GM08714 (cell line): ENCODE measurements around the gene RTN4R.

Source experiments
- H3K4me3 ChIP-seq: fragments of 200-500 bp; sonication (Bioruptor generic); 2 replicates; pipeline ENCODE4 v1.5.1; 2014; ENCODE audit warnings: mild to moderate bottlenecking, low read length, inconsistent platforms
- ZNF274 ChIP-seq: IDR thresholded peaks from 2 replicates; pipeline ENCODE4 v1.6.1; 2012; ENCODE audit warnings: mild to moderate bottlenecking, low read depth, low read length

Gene RTN4R

DNA sequence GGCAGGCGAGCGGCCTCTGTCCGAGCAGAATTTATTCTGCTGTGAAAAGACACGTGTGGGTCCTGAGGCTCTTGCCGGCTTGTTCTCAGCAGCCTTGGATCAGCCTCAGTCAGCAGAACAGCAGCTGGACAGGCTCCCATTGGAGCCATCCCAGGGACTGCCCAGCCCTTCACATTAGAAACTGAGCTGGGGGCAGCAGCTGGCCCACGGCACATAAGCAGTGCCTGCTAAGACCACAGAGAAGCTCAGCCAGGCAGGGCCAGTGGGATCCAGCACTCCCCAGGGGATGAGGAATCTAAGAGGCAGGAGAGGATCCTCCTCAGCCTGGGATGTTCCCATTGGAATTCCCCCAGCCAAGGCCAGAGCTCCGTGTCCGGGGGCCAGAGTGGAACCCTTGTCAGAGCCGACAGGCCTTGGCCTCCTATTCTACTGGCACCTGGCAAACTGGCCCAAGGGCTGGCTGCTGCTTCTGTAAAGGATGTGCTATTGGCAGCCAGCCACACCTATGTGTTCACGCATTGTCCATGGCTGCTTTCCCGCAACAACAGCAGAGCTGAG lies 18.2 kb downstream of the RTN4R start:
- TF ChIP-seq ZNF274, result no peak

DNA sequence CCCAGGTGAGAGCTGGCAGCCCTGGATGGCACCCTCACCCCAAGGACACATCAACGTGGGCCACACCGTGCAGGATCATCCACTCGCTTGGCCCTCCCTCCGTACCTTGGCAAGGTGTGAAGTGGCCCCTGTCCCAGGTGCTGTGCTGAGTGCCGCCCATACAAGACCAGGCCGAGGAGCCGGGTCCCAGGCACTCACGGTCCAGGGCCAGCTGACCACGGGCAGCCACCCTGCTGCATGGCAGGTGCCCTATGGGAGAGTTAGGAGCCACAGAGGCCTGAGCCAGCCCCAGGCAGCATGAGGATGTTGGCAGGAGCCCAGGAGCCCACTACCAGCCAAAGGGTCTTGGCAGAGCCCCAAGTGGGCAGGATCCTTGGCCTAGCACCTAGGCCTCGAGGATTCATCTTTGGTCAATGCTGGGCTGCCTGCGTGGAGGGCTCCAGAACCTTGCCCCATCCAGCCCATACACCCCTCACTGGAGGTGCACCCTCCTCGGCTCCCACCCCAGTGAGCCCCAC lies 19.6 kb downstream of the RTN4R start:
- TF ChIP-seq ZNF274, result no peak
- H3K4me3 ChIP-seq, result no peak overlapping the region

More for the DNA sequence above, 18.2 kb downstream of the RTN4R start:
- no peak overlapping the region for H3K4me3 ChIP-seq

DNA sequence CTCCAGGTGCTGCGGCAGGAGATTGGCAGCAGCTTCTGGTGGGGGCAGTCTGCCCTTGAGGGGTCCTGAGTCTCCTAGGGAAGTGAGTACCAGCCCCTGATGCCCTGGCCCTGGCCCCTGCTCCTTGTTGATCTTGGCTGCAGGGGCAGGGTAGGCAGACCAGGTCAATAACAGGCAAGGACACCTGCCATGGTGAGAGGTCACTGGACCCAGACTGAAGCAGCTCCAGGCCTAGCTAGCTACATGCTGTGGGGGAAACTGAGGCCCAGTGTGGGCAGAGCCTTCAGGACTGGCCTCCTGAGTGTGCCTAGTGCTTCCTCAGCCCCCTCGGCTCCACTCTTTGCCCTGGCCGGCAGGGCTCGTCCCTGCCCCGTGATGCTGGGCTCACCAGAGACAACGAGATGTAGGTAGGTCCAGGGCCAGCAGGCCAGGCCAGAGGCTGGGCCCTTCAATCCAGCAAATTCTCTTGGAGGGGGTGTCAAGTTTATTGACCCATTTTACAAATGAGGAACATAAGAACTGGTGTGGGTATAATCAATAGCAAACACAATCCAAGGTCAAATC lies 20.4 kb downstream of the RTN4R start:
- TF ChIP-seq ZNF274, result no peak
- H3K4me3 ChIP-seq, result no peak overlapping the region

DNA sequence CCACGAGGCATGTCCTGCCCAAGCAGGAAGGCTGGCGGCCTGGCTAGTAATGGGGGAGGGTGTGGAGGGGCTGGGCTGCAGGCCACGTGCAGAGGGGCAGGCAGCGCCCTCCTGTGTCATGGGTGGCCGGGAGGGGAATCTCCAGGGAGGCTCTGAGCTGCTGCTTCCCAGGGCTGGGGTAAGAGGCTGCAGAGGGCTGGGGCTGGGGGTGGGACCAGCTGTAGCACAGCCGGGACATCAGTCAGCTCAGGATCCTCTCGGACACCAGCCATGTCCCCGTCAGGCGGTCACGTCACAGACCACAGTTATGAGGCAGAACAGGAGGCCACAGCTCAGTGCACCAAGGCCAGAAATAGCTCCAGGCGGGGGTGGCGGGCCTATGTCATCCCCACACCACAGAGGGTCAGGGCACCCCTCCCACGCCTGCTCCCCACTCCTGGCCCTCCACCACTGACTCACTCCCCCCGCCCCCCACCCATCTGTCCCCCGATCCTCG lies 21.1 kb downstream of the RTN4R start:
- no peak overlapping the region for H3K4me3 ChIP-seq
- no peak for TF ChIP-seq ZNF274

DNA sequence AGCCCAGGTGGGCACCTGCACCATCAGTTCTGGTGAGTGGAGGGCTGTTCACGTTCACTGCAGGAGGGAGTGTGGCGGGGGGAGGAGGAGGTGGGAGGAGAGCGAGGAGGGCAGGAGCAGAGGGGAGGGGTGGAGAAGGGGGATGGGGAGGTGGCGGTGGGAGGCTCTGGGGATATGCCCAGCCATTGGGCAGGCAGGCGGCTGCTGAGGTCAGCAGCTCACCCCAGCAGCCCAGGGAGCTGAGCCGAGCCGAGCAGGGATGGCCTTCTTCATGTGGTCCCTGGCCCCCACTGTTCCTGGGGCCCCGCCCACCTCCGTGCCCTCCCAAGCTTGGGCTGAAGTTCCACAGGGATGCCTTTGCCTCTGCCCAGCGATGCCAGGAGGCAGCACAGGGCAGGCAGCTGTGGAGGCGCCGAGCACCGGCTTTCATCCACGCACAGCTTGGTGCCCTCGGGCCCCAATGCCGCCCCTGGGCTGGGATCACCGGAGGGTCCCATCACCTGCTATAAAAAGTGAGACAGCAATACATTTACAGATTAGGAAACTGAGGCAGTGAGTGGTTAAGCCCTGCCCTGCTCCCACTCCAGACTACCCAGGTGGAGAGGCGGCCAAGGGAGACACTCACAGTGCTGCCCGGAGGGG lies 21.6 kb downstream of the RTN4R start:
- TF ChIP-seq ZNF274, result no peak
- no peak overlapping the region for H3K4me3 ChIP-seq

DNA sequence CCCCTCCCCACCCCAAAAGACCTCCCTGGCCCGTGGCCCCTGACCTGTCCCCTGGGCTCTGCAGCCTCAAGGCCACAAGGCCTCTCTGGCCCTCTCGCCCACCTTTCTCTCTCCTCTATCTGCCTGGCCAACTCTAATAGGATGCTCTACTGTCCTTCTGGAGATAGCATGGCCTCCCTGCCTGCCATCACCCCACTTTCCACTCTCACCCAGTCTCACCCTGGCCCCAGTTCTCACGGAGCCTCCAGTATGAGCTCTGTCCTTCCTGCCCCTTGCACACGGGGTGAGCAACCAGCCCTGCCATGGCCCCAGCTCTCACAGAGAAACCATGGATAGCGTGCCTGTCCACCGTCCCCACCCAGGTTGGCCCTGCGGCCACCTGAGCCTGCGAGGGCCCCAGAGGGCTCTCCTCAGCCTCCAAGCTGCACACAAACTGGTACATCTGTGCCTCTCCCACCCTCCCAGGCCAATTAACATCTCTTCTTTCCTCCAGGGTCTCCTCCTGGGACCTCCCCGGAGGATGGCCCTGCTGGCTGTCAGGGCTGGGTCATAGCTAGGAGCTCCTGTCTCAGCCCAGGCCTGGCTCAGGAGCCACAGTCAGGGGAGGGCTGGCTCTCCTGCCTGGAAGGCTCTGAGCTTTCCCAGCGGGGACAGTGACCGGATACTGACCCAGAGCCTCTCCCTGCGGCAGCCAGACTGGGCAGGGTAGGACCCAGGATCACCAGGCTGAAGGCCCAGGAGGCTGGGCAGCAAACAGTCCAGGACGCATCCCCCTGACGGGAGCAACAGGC lies 22.3 kb downstream of the RTN4R start:
- no peak for TF ChIP-seq ZNF274
- no peak overlapping the region for H3K4me3 ChIP-seq

DNA sequence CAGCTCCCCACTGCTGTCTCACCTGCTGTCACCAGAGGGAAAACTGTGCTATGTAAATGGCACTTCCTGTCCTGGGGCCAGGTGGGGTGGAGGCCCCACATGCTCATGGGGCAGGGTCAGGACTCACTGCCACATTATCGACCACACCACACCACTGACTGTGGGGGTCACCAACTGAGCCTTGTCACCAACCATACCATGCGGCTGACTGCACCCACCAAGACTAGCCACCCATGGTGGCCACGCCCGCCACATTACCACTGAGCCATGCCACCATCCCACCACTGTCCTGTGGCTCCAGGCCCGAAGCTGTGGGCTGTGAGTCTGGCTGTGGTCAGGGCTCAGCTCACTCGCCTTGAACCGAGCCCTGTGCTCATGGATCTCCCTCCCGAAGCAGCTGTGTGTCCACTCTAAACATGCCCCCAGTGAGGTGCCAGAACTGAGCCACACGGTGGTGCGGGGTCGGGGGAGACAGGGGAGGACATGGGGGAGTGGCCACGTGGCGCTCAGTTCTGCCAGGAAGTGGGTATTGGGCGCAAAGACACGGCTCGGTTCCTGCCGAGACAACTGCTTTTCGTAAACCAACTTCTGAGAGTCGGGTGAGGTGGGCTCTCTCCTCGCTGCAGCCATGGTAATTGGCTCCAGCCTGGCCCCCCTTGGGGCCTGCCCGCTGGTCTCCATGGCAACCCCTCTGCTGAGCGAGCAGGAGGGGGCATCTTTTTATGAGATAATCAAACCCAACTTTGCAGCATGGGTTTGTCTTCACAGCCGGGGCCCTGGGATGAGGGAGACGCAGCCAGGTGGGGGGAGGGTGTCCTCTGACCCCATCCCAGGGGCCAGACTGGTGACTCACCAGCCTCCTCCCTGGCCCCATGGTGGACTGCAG lies 23.2 kb downstream of the RTN4R start:
- TF ChIP-seq ZNF274, result no peak
- H3K4me3 ChIP-seq, result no peak overlapping the region

DNA sequence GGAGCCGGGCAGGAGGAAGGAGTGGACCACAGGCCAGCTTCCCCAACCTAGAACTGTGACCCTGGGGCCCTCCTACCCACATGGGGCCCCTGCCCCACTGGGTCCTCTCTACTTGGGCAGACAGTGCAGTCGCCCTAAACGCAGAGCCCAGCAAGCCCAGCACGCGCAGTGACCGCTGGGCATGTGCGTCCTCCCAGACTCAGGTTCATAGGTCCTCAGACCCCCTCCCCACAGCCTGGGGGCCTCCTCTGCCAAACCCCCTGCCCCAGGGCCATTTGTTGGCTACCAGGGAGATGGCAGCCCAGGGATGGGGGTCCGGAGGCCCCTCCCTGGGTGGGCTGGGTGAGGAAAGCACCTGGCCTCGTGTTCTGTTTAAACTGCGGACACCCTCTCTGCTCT lies 23.9 kb downstream of the RTN4R start:
- TF ChIP-seq ZNF274, result no peak

DNA sequence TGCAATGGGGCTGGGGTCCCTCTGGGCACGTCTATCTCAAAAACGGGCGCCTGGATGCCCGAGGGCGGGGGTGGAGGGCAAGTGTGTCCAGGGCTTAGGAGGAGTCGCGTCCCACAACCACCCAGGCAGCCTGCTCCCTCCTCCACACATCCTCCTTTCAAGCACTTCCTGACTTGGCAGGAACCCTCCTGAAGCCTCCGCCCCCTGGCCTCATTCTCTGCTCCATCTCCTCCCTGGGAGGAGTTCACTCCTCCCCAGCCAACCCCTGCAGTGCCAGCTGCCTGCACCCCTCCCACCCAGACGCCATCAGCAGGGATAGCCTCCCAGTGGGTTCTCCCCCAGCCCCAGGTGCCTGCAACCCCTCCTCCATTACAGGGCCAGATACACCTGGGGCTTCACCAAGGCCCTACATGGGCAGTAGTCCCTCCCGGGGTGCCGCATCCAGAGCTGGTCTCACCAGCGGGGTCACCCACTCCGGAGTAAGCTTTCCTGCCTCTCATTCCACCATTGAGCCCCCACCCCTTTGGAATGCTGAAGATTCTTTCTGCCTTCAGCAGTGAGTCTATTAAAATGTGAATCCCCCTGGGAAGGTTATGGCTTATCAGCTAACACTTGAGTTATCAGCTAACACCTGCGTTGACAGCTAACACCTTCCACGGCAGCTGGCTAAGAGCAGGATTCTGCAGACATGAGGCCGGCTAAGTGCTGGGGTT lies 24.4 kb downstream of the RTN4R start:
- no peak overlapping the region for H3K4me3 ChIP-seq
- no peak for TF ChIP-seq ZNF274

More for the DNA sequence above, 23.9 kb downstream of the RTN4R start:
- no peak overlapping the region for H3K4me3 ChIP-seq

DNA sequence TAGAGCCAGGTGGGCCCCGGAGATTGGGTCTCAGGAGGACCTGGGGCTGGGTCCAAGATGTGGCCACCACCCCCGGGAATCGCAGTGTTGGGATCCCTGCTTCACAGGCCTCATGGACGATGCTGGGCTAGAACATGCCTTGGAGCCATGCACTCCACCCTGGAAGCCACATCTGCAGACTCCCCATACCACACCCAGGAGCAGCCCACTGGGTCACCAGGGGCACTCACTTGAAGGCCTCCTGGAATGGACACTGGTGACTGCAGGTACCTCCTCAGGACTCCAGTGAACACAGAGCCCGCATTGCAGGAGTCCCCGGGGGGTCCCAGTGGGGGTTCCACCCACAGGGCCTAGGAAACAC lies 25.0 kb downstream of the RTN4R start:
- H3K4me3 ChIP-seq, result no peak overlapping the region
- TF ChIP-seq ZNF274, result no peak

DNA sequence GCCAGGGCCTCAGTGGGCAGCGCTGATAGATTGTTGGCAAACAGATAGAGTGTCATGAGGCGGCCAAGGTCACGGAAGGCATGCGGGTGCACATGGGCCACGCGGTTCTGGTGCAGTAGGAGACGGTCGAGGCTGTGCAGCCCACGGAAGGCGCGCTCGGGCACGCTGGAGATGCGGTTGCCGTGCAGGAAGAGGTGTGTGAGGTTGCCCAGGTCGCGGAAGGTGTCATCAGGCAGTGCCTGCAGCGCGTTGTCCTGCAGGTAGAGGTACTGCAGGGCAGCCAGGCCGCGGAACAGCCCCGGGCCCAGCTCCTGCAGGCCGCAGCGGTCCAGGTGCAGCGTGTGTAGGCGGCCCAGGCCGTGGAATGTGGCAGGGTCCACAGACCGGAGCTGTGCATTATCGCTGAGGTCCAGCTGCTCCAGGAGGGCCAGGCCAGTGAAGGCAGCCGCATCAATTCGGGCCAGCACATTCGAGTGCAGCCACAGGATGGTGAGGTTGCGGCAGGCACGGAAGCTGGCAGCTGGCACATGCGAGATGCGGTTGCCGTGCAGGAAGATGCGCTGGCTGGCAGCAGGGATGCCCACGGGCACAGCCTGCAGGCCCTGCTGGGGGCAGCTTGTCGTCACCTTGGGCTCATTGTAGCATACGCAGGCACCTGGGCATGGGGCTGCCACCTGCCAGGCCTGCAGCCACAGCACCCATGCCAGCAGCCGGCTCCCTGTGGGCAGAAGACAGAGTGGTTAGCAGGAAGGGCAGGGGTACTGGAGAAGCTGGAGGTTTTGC lies 25.5 kb downstream of the RTN4R start:
- TF ChIP-seq ZNF274, result no peak
- no peak overlapping the region for H3K4me3 ChIP-seq
